K562 (cell line): ENCODE measurements around the gene GPR42. TPM values are rescaled to one million over a fixed set of nuclear protein-coding genes. Genes with fewer than 3 reads are reported as not detected.

Source experiments
- ATF7 ChIP-seq: fragments of 450-650 bp; IDR thresholded peaks from 2 replicates; pipeline ENCODE4 v1.7.1; 2014; ENCODE audit warnings: mild to moderate bottlenecking, moderate library complexity
- C11orf30 ChIP-seq: fragments of 450-650 bp; IDR thresholded peaks from 2 replicates; pipeline ENCODE4 v1.6.1; 2016; ENCODE audit warnings: low read depth, mild to moderate bottlenecking
- CBFA2T3 ChIP-seq: fragments of 450-650 bp; IDR thresholded peaks from 2 replicates; pipeline ENCODE4 v1.6.1; 2017
- CEBPB ChIP-seq: fragments of 450-650 bp; IDR thresholded peaks from 2 replicates; pipeline ENCODE4 v1.6.1; 2016; ENCODE audit warnings: missing genetic modification characterization, missing compliant biosample characterization
- EP300 ChIP-seq: IDR thresholded peaks from 2 replicates; pipeline ENCODE4 v1.6.1; 2012; ENCODE audit warnings: low read length, improper control_type of control experiment
- EP400 ChIP-seq: fragments of 450-650 bp; IDR thresholded peaks from 2 replicates; pipeline ENCODE4 v1.6.1; 2017; ENCODE audit warnings: antibody characterized with exemption, mild to moderate bottlenecking, moderate library complexity
- MAZ ChIP-seq, 2 experiments: fragments of 450-650 bp in 1 of 2; sonication (generic) in 1 of 2; formaldehyde crosslinking; IDR thresholded peaks in 1 of 2; conservative IDR thresholded peaks in 1 of 2; 2 replicates each; pipeline versions ENCODE4 v1.4.0 to v1.5.0; 2020; ENCODE audit warnings: mild to moderate bottlenecking in 1 of 2, missing genetic modification reagents in 1 of 2
- MGA ChIP-seq: fragments of 450-650 bp; IDR thresholded peaks from 2 replicates; pipeline ENCODE4 v1.6.1; 2016; ENCODE audit warnings: mild to moderate bottlenecking, moderate library complexity
- MYBL2 ChIP-seq, 2 experiments: fragments of 450-650 bp in 1 of 2; sonication (generic) in 1 of 2; formaldehyde crosslinking in 1 of 2; IDR thresholded peaks; 2 replicates each; pipeline versions ENCODE4 v1.6.1 to v1.8.1; 2017 to 2022; ENCODE audit warnings: borderline replicate concordance in 1 of 2, inconsistent platforms in 1 of 2, low read depth in 1 of 2, mild to moderate bottlenecking in 1 of 2, missing genetic modification reagents in 1 of 2, moderate library complexity in 1 of 2
- PHF8 ChIP-seq: fragments of 200-600 bp; sonication (generic); IDR thresholded peaks from 2 replicates; pipeline ENCODE4 v1.6.1; 2012; ENCODE audit warnings: mixed run types, mild to moderate bottlenecking, inconsistent platforms, low read length, moderate library complexity, borderline replicate concordance
- RAD21 ChIP-seq, 2 experiments: fragments of 250-450 bp in 1 of 2; fragments of 450-650 bp in 1 of 2; sonication (Bioruptor Pico) in 1 of 2; formaldehyde crosslinking in 1 of 2; IDR thresholded peaks in 1 of 2; conservative IDR thresholded peaks in 1 of 2; 2 replicates each; pipeline versions ENCODE4 v1.4.0 to v1.8.0; 2020 to 2022; ENCODE audit warnings: mild to moderate bottlenecking in 2 of 2, moderate library complexity in 1 of 2
- SMAD1 ChIP-seq: fragments of 150-350 bp; IDR thresholded peaks from 2 replicates; pipeline ENCODE4 v1.6.1; 2014; ENCODE audit warnings: low read length, low read depth; ENCODE audit not compliant: partially characterized antibody
- ZNF121 ChIP-seq: sonication (generic); formaldehyde crosslinking; conservative IDR thresholded peaks from 2 replicates; pipeline ENCODE4 v1.8.0; 2022; ENCODE audit warnings: missing genetic modification reagents
- ZNF395 ChIP-seq: fragments of 200-800 bp; sonication (Bioruptor generic); IDR thresholded peaks from 2 replicates; pipeline ENCODE4 v1.6.1; 2017; ENCODE audit warnings: missing genetic modification characterization, missing compliant biosample characterization
- polyA plus RNA-seq, 8 experiments: library from polyadenylated mRNA; depleted of rRNA in 4 of 8; stranded (reverse) in 5 of 8; unstranded in 3 of 8; fragments of >200 nt; fragmentation: Nextera tagmentation in 2 of 8; fragmentation: Illumina TruSeq in 1 of 8; extraction: Ambion mirVana in 2 of 8; extraction: Trizol in 1 of 8; gene quantifications; 2 replicates each; pipeline versions ENCODE4 v1.2.1 to v1.2.3, GENCODE V29; 2011 to 2014; ENCODE audit warnings: inconsistent platforms in 1 of 8, missing spikeins in 1 of 8
- total RNA-seq, 7 experiments: library from RNA; depleted of rRNA in 6 of 7; stranded (reverse); fragments of >200 nt in 6 of 7; fragmentation: Illumina TruSeq in 2 of 7; extraction: Trizol in 2 of 7; gene quantifications; 2 replicates each; pipeline versions ENCODE4 v1.2.1 to v1.2.3, GENCODE V29; 2011 to 2021; ENCODE audit warnings: low replicate concordance in 1 of 7

Gene GPR42
- total and polyA plus RNA-seq, 9 of the 15 experiments (the other 6 are each of a cell fraction or from before 2014, with no cell fraction given) = not detected

- TF ChIP-seq MGA = peak; percentile 86
- TF ChIP-seq ZNF395 = peak; percentile 33; the same call in 1 of the 2 replicates
- TF ChIP-seq PHF8 = no peak
- TF ChIP-seq RAD21 (CRISPR knock-in tag; conservative IDR thresholded peaks at IDR 0.05 in 1 of 2, IDR thresholded peaks at IDR 0.05 in 1 of 2) = 0 out of 4 replicates have a peak, but pooled peaks of 1 of the 2 experiments have one; percentile 4
- TF ChIP-seq EP300 = peak; percentile 75
- no peak for TF ChIP-seq CEBPB (tag)
- TF ChIP-seq SMAD1 = no peak
- TF ChIP-seq CBFA2T3 = peak; percentile 81
- TF ChIP-seq ATF7 = 0 out of 2 replicates have a peak, but pooled peaks have one; percentile 28
- no peak for TF ChIP-seq ZNF121 (CRISPR knock-in tag)
- TF ChIP-seq MAZ (CRISPR knock-in tag; conservative IDR thresholded peaks at IDR 0.05 in 1 of 2, IDR thresholded peaks at IDR 0.05 in 1 of 2) = peak in 1 of 2 experiments; percentile 51; a peak in 2 of 4 replicates
- TF ChIP-seq C11orf30 = 0 out of 2 replicates have a peak, but pooled peaks have one; percentile 37
- TF ChIP-seq MYBL2 (IDR thresholded peaks at IDR 0.05; ENCODE audit: low read depth) = no peak
- no peak for TF ChIP-seq MYBL2 (CRISPR knock-in tag; IDR thresholded peaks at IDR 0.05; ENCODE audit: borderline replicate concordance)
- no peak for TF ChIP-seq EP400
Measured at GRCh38 chr19:35389192-35389861, 18.5 kb downstream of the GPR42 start (continued).
